Ishikawa (cell line): Measurements from ENCODE around the gene EHF.

Experiments used
- CEBPB ChIP-seq: IDR thresholded peaks from 2 replicates; pipeline ENCODE4 v1.6.1; 2012
- CREB1 ChIP-seq: IDR thresholded peaks from 2 replicates; pipeline ENCODE4 v1.6.1; 2012; ENCODE audit warnings: low read depth
- EGR1 ChIP-seq: IDR thresholded peaks from 2 replicates; pipeline ENCODE4 v1.6.1; 2012
- EP300 ChIP-seq: IDR thresholded peaks from 2 replicates; pipeline ENCODE4 v1.6.1; 2012; ENCODE audit warnings: borderline replicate concordance
- FOXM1 ChIP-seq: IDR thresholded peaks from 2 replicates; pipeline ENCODE4 v1.6.1; 2012; ENCODE audit warnings: low read depth, borderline replicate concordance
- MAX ChIP-seq: IDR thresholded peaks from 2 replicates; pipeline ENCODE4 v1.6.1; 2012
- RAD21 ChIP-seq: IDR thresholded peaks from 2 replicates; pipeline ENCODE4 v1.6.1; 2012; ENCODE audit warnings: low read depth
- TAF1 ChIP-seq: IDR thresholded peaks from 2 replicates; pipeline ENCODE4 v1.6.1; 2012; ENCODE audit warnings: low read depth, mild to moderate bottlenecking
- TCF12 ChIP-seq: IDR thresholded peaks from 2 replicates; pipeline ENCODE4 v1.6.1; 2012; ENCODE audit warnings: low read depth
- TEAD4 ChIP-seq: IDR thresholded peaks from 2 replicates; pipeline ENCODE4 v1.6.1; 2012
- YY1 ChIP-seq: IDR thresholded peaks from 2 replicates; pipeline ENCODE4 v1.6.1; 2012; ENCODE audit warnings: low read depth
- ZBTB7A ChIP-seq: IDR thresholded peaks from 2 replicates; pipeline ENCODE4 v1.6.1; 2012; ENCODE audit warnings: low read depth
- TF ChIP-seq, protein P1 (sequence below): IDR thresholded peaks from 2 replicates; pipeline ENCODE4 v1.6.1; 2012; ENCODE audit warnings: low read depth, mild to moderate bottlenecking
- TF ChIP-seq, protein P2 (sequence below): IDR thresholded peaks from 2 replicates; pipeline ENCODE4 v1.6.1; 2012

DNA sequence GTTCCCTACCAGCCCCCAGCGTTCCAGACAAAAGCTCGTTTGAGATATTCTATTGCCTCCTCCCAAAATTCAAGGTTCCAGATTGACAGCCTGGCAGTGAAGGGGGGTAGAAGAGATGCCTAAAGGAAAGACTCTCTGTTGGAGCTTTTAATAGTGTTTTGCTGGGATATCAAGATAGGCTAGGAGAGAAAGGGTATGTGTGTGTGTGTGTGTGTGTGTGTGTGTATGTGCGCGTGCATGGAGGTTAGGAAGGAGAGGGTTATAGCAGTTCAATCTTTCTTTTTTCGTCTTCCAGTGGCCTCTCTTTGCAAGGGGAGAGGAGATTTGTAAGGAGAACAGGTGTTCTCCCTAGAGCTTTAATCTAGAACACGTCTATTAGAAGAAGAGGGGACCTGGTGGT, 22.0 kb downstream of the EHF start:
- TF ChIP-seq TAF1 (no peak), CREB1 (no peak), EP300 (no peak), RAD21 (no peak), MAX (no peak), CEBPB (no peak), EGR1 (no peak), YY1 (no peak), ZBTB7A (no peak), FOXM1 (no peak), TCF12 (no peak), TEAD4 (no peak)
- TF ChIP-seq, protein P1, sequence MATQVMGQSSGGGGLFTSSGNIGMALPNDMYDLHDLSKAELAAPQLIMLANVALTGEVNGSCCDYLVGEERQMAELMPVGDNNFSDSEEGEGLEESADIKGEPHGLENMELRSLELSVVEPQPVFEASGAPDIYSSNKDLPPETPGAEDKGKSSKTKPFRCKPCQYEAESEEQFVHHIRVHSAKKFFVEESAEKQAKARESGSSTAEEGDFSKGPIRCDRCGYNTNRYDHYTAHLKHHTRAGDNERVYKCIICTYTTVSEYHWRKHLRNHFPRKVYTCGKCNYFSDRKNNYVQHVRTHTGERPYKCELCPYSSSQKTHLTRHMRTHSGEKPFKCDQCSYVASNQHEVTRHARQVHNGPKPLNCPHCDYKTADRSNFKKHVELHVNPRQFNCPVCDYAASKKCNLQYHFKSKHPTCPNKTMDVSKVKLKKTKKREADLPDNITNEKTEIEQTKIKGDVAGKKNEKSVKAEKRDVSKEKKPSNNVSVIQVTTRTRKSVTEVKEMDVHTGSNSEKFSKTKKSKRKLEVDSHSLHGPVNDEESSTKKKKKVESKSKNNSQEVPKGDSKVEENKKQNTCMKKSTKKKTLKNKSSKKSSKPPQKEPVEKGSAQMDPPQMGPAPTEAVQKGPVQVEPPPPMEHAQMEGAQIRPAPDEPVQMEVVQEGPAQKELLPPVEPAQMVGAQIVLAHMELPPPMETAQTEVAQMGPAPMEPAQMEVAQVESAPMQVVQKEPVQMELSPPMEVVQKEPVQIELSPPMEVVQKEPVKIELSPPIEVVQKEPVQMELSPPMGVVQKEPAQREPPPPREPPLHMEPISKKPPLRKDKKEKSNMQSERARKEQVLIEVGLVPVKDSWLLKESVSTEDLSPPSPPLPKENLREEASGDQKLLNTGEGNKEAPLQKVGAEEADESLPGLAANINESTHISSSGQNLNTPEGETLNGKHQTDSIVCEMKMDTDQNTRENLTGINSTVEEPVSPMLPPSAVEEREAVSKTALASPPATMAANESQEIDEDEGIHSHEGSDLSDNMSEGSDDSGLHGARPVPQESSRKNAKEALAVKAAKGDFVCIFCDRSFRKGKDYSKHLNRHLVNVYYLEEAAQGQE: no peak
- TF ChIP-seq, protein P2, sequence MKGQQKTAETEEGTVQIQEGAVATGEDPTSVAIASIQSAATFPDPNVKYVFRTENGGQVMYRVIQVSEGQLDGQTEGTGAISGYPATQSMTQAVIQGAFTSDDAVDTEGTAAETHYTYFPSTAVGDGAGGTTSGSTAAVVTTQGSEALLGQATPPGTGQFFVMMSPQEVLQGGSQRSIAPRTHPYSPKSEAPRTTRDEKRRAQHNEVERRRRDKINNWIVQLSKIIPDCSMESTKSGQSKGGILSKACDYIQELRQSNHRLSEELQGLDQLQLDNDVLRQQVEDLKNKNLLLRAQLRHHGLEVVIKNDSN: no peak
